Subcutaneous abdominal adipose tissue (tissue), 5 donors: Measurements from ENCODE around the gene AGMAT.

Source experiments
- H3K27ac ChIP-seq: one replicate; pipeline ENCODE4 v1.7.0; 2013; ENCODE audit warnings: low read depth, mild to moderate bottlenecking, inconsistent platforms, low read length, moderate library complexity
- H3K27me3 ChIP-seq, 5 donors: one replicate each; pipeline ENCODE4 v1.7.0; 2013; ENCODE audit warnings: low read length in 5 of 5, inconsistent platforms in 1 of 5; ENCODE audit not compliant: control insufficient read depth in 5 of 5, insufficient read depth in 4 of 5
- H3K36me3 ChIP-seq, 5 donors: one replicate each; pipeline ENCODE4 v1.7.0; 2013; ENCODE audit warnings: low read length in 5 of 5; ENCODE audit not compliant: control insufficient read depth in 5 of 5, insufficient read depth in 5 of 5
- H3K4me1 ChIP-seq, 5 donors: one replicate each; pipeline ENCODE4 v1.7.0; 2013; ENCODE audit warnings: low read length in 5 of 5, mild to moderate bottlenecking in 3 of 5, moderate library complexity in 1 of 5; ENCODE audit not compliant: control insufficient read depth in 5 of 5, insufficient read depth in 5 of 5
- H3K4me3 ChIP-seq, 5 donors: one replicate each; pipeline ENCODE4 v1.7.0; 2013; ENCODE audit warnings: low read length in 5 of 5, low read depth in 1 of 5
- H3K9ac ChIP-seq, 5 donors: one replicate each; pipeline ENCODE4 v1.7.0; 2013; ENCODE audit warnings: low read length in 5 of 5, mild to moderate bottlenecking in 4 of 5, moderate library complexity in 3 of 5
- H3K9me3 ChIP-seq, 5 donors: one replicate each; pipeline ENCODE4 v1.7.0; 2013; ENCODE audit warnings: low read length in 5 of 5; ENCODE audit not compliant: control insufficient read depth in 5 of 5
- donor health status: healthy.
- donor health status: healthy.
- donor health status: healthy.
- donor health status: healthy.
- donor health status: healthy.

AGMAT gene

GRCh38 chr1:15622712-15623373 lies 38.0 kb upstream of the AGMAT start:
- Histone ChIP-seq H3K36me3 (peaks cover 0 to 12% (median 10%) of the 10 kb centered on the region in 5 donors), H3K4me1 (peaks cover 0 to 95% (median 82%) of the 10 kb centered on the region in 5 donors), H3K9me3 (no peaks in the 10 kb centered on the region), H3K9ac (peak overlapping the region in 1 of 5 donors; percentile 1), H3K27ac (peak overlapping the region; percentile 80), H3K27me3 (no peaks in the 10 kb centered on the region), H3K4me3 (no peak overlapping the region)

GRCh38 chr1:15621975-15622374 lies 37.1 kb upstream of the AGMAT start:
- no peaks in the 10 kb centered on the region for H3K9me3 ChIP-seq
- no peak overlapping the region for H3K4me3 ChIP-seq
- H3K36me3 ChIP-seq, result peaks cover 0 to 6% (median 5%) of the 10 kb centered on the region in 5 donors
- H3K27me3 ChIP-seq, result peaks cover 0 to 3% (median 0%) of the 10 kb centered on the region in 5 donors
- H3K27ac ChIP-seq, result peak overlapping the region; percentile 80
- peaks cover 0 to 89% (median 77%) of the 10 kb centered on the region in 5 donors for H3K4me1 ChIP-seq
- H3K9ac ChIP-seq, result no peak overlapping the region

DNA sequence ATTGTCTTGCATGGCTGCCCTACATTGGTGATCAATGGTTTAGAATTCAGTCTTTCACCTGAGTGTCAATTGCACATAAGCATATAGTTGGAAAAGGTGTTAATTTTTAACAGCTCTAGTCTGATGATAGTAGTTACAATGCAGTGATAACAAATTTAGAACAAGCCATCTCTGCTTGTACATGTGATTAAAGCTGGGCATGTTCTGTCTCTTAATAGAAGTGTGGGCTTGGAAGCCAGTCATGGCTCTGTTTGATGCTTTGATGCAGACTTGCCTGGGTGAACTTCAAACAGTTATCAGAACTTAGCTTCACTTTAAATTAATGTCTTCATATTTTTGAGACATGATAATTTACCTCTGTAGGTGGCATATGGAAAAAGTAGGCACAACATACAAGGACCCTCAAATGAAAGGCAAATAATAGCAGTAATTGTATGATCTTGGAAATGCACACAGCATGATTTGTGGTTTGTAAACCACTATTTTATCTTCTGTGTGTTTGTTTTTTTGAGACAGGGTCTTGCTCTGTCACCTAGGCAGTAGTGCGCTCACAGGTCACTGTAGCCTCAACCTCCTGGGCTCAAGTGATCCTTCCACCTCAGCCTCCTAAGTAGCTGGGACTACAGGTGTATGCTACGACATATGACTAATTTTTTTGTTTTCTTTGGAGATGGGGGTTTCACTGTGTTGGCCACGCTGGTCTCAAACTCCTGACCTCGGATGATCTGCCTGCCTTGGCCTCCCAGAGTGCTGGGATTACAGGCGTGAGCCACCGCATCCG lies 36.2 kb upstream of the AGMAT start:
- peak overlapping the region; percentile 99 for H3K27ac ChIP-seq
- H3K36me3 ChIP-seq, result no peaks in the 10 kb centered on the region
- no peaks in the 10 kb centered on the region for H3K9me3 ChIP-seq
- H3K27me3 ChIP-seq, result peaks cover 0 to 3% (median 0%) of the 10 kb centered on the region in 5 donors
- peaks cover 0 to 88% (median 78%) of the 10 kb centered on the region in 5 donors for H3K4me1 ChIP-seq
- no peak overlapping the region for H3K4me3 ChIP-seq
- H3K9ac ChIP-seq, result peak overlapping the region in 1 of 5 donors; percentile 4

- peak overlapping the region in 3 of 5 donors; percentile 1 to 38 (median 17) for H3K9ac ChIP-seq
- peak overlapping the region; percentile 99 for H3K27ac ChIP-seq
- H3K27me3 ChIP-seq, result peaks cover 0 to 3% (median 0%) of the 10 kb centered on the region in 5 donors
- H3K4me3 ChIP-seq, result peak overlapping the region in 1 of 5 donors; percentile 6
- peaks cover 2 to 88% (median 76%) of the 10 kb centered on the region in 5 donors for H3K4me1 ChIP-seq
- no peaks in the 10 kb centered on the region for H3K36me3 ChIP-seq
- H3K9me3 ChIP-seq, result no peaks in the 10 kb centered on the region
Observed at GRCh38 chr1:15620155-15620545, 35.3 kb upstream of the AGMAT start.

DNA sequence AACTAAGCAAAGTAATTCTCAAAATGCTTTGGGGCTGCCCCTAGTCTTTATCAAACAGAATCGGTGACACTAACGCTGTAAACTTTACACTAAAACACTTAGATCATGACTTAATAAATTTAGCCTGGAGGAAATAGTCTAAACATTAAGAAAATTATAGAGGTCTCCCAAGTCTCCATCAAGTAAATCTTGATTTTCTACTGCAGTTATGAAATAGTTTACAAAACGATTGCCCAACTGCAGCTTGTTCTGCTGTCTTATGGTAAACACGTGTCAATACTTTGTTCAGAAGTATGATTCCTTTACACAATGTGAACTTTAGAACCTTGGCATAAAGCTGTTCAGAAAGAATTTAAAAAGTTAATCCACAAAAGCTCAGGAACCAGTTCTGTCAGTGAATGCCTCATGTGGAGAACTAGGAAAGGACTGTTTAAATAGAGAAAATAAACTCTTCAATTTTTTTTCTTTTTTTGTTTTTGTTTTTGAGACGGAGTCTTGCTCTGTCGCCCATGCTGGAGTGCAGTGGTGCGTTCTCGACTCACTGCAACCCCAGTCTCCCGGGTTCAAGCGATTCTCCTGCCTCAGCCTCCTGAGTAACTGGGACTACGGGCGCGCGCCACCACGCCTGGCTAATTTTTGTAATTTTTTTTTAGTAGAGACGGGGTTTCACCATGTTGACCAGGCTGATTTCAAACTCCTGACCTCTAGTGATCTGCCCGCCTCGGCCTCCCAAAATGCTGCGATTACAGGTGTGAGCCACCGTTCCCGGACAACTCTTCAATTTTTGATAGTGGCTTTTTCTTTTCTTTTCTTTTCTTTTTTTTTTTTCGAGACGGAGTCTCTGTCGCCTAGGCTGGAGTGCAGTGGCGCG lies 34.0 kb upstream of the AGMAT start:
- peak overlapping the region; percentile 80 to 99 (median 97) for H3K9ac ChIP-seq
- peaks cover 2 to 76% (median 67%) of the 10 kb centered on the region in 5 donors for H3K4me1 ChIP-seq
- H3K9me3 ChIP-seq, result no peaks in the 10 kb centered on the region
- no peaks in the 10 kb centered on the region for H3K36me3 ChIP-seq
- H3K27ac ChIP-seq, result peak overlapping the region; percentile 99
- H3K4me3 ChIP-seq, result peak overlapping the region; percentile 85 to 100 (median 93)
- peaks cover 0 to 3% (median 0%) of the 10 kb centered on the region in 5 donors for H3K27me3 ChIP-seq

- H3K4me1 ChIP-seq, result peaks cover 2 to 73% (median 66%) of the 10 kb centered on the region in 5 donors
Observed at GRCh38 chr1:15618077-15618654, 33.3 kb upstream of the AGMAT start.

DNA sequence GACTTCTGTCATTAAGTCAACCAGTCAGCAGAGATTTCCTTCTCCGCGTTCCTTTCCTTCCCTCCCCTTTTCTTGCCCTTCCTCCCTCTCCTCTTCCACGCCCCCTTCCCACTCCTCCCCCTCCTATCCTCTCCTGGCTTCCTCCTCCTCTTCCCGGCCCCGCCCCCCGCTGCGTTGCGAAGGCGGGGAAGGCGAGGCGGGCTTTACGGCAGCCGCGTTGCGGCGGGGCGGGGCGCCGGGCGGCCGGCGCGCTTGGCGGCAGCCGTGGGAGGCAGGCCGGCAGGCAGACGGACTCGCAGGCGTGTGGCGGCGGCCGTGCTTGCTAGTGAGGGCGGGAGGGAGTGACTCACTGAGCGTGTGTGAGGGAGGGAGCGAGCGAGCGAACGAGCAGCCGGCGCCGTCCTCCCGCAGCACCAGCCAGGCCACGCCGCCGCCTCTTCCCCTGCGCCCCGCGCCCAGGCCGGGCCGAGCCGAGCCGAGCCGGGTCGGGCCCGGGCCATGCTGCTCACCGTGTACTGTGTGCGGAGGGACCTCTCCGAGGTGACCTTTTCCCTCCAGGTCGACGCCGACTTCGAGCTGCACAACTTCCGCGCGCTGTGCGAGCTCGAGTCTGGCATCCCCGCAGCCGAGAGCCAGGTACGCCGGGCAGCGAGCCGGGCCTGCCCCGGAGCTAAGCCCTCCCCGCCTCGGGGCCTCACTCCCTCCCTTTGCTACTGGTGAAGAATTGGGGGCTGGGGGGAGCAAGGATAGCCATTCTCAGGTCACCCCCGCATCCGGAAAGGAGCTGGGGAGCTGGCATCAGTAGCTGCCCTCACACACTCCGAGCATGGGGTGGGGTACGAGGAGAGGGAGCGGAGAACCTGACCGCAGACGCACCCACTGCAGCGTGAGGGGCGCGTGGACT lies 32.6 kb upstream of the AGMAT start, which contains the start of gene DDI2:
Gene DDI2 (plus strand): TSS at position 286 of the 904 bp plus-strand sequence. CDS start 213 bp downstream, at position 499.
- H3K4me3 ChIP-seq, result peak within 1 kb of the TSS; percentile 85 to 100 (median 93)
- H3K9me3 ChIP-seq, result no peaks in the 10 kb centered on the region
- peak within 1 kb of the TSS; percentile 99 for H3K27ac ChIP-seq
- peaks cover 2 to 66% (median 59%) of the 10 kb centered on the region in 5 donors for H3K4me1 ChIP-seq
- H3K36me3 ChIP-seq, result no peaks in the 10 kb centered on the region
- peaks cover 0 to 3% (median 0%) of the 10 kb centered on the region in 5 donors for H3K27me3 ChIP-seq
- H3K9ac ChIP-seq, result peak within 1 kb of the TSS; percentile 80 to 99 (median 97)

More at GRCh38 chr1:15618077-15618654, 33.3 kb upstream of the AGMAT start:
- H3K9me3 ChIP-seq, result no peaks in the 10 kb centered on the region
- H3K4me3 ChIP-seq, result peak overlapping the region; percentile 85 to 100 (median 93)
- H3K27me3 ChIP-seq, result peaks cover 0 to 3% (median 0%) of the 10 kb centered on the region in 5 donors
- peak overlapping the region; percentile 99 for H3K27ac ChIP-seq
- no peaks in the 10 kb centered on the region for H3K36me3 ChIP-seq
- H3K9ac ChIP-seq, result peak overlapping the region; percentile 80 to 99 (median 97)

GRCh38 chr1:15616373-15617172 lies 31.7 kb upstream of the AGMAT start:
- no peaks in the 10 kb centered on the region for H3K9me3 ChIP-seq
- H3K36me3 ChIP-seq, result no peaks in the 10 kb centered on the region
- peaks cover 0 to 3% (median 0%) of the 10 kb centered on the region in 5 donors for H3K27me3 ChIP-seq
- H3K4me1 ChIP-seq, result peaks cover 2 to 57% (median 51%) of the 10 kb centered on the region in 5 donors
- H3K4me3 ChIP-seq, result peak overlapping the region; percentile 54 to 74 (median 70)
- H3K27ac ChIP-seq, result peak overlapping the region; percentile 99
- peak overlapping the region; percentile 69 to 80 (median 75) for H3K9ac ChIP-seq
